PC-3 (cell line): ENCODE data around the gene CPT2. TPM values are rescaled to one million over a fixed set of nuclear protein-coding genes. Genes with fewer than 3 reads are reported as not detected.

Experiments used
- ATAC-seq: fragments of 200-7000 bp; cut with Tn5 transposase; 2 replicates; pipeline ENCODE4 v1.9.1; 2020; ENCODE audit warnings: mild to moderate bottlenecking, moderate library complexity
- BruUV-seq: library from RNA; stranded (reverse); fragments of 400-500 nt; replicated peaks from 2 replicates; lab custom pipeline; 2021; lab: Mats Ljungman, UMichigan
- CTCF ChIA-PET: fragments of 300-600 bp; sonication (Branson Sonifier 250); formaldehyde crosslinking; loops from one replicate; lab custom pipeline; 2022; ENCODE audit warnings: antibody characterized with exemption; lab: Charles Lee
- POLR2A ChIA-PET: fragments of 300-600 bp; sonication (Branson Sonifier 250); formaldehyde crosslinking; loops from one replicate; lab custom pipeline; 2022; ENCODE audit warnings: antibody characterized with exemption; ENCODE audit not compliant: unreplicated experiment; lab: Charles Lee
- DNase-seq: peaks from one replicate; pipeline ENCODE4 v3.0.0-alpha.2; 2015
- H2AFZ ChIP-seq: fragments of 300-600 bp; sonication (generic); 2 replicates; pipeline ENCODE4 v1.6.0; 2016; ENCODE audit warnings: antibody characterized with exemption, low read length
- H3F3A ChIP-seq: fragments of 300-600 bp; sonication (generic); one replicate; pipeline ENCODE4 v1.6.0; 2017; ENCODE audit warnings: antibody characterized with exemption, low read length, control low read depth, mild to moderate bottlenecking; ENCODE audit not compliant: unreplicated experiment
- H3K27ac ChIP-seq: fragments of 300-600 bp; sonication (generic); 2 replicates; pipeline ENCODE4 v1.5.1; 2016; ENCODE audit warnings: mild to moderate bottlenecking, low read length
- H3K27me3 ChIP-seq: fragments of 300-600 bp; sonication (generic); 2 replicates; pipeline ENCODE4 v1.6.1; 2016; ENCODE audit warnings: low read length, mixed read lengths
- H3K36me3 ChIP-seq: fragments of 300-600 bp; sonication (generic); 2 replicates; pipeline ENCODE4 v1.6.1; 2016; ENCODE audit warnings: low read depth, mixed run types, low read length, mixed read lengths
- H3K4me1 ChIP-seq: fragments of 300-600 bp; sonication (generic); 2 replicates; pipeline ENCODE4 v1.5.1; 2016; ENCODE audit warnings: low read length; ENCODE audit not compliant: insufficient read depth
- H3K4me2 ChIP-seq: fragments of 300-600 bp; sonication (generic); 2 replicates; pipeline ENCODE4 v1.6.0; 2016; ENCODE audit warnings: low read length
- H3K4me3 ChIP-seq: fragments of 300-600 bp; sonication (generic); 2 replicates; pipeline ENCODE4 v1.5.1; 2016; ENCODE audit warnings: mild to moderate bottlenecking, low read length, mixed read lengths
- H3K79me2 ChIP-seq: fragments of 300-600 bp; sonication (generic); 2 replicates; pipeline ENCODE4 v1.6.1; 2017; ENCODE audit warnings: low read length, mixed read lengths
- H3K9ac ChIP-seq: fragments of 300-600 bp; sonication (generic); 2 replicates; pipeline ENCODE4 v1.6.0; 2016; ENCODE audit warnings: mild to moderate bottlenecking, low read length
- H3K9me2 ChIP-seq: fragments of 300-600 bp; sonication (generic); replicated peaks from 2 replicates; pipeline ENCODE4 v1.6.1; 2016; ENCODE audit warnings: mixed run types, low read length, mixed read lengths
- H3K9me3 ChIP-seq: fragments of 300-600 bp; sonication (generic); 2 replicates; pipeline ENCODE4 v1.6.1; 2016; ENCODE audit warnings: low read length, mixed read lengths
- H4K20me1 ChIP-seq: fragments of 300-600 bp; sonication (generic); 2 replicates; pipeline ENCODE4 v1.6.1; 2016; ENCODE audit warnings: low read length, mixed read lengths
- CTCF ChIP-seq: fragments of 300-600 bp; sonication (generic); conservative IDR thresholded peaks from 2 replicates; pipeline ENCODE4 v1.5.1; 2017; ENCODE audit warnings: antibody characterized with exemption, low read depth, mild to moderate bottlenecking, low read length
- EZH2 ChIP-seq: fragments of 300-600 bp; sonication (generic); IDR thresholded peaks from one replicate; pipeline ENCODE4 v1.6.1; 2017; ENCODE audit warnings: antibody characterized with exemption, mild to moderate bottlenecking, low read length; ENCODE audit not compliant: unreplicated experiment
- EZH2phosphoT487 ChIP-seq: fragments of 300-600 bp; sonication (generic); IDR thresholded peaks from 2 replicates; pipeline ENCODE4 v1.6.1; 2018; ENCODE audit warnings: mild to moderate bottlenecking, antibody characterized with exemption, low read length, borderline replicate concordance
- intact Hi-C: fragments of 100-400 bp; cut with micrococcal nuclease; formaldehyde crosslinking; loops from 2 replicates; pipeline ENCODE4 v1.9.0; 2023
- total RNA-seq: library from RNA; depleted of rRNA; stranded (reverse); fragments of >200 nt; gene quantifications from 2 replicates; pipeline ENCODE4 v1.2.3, GENCODE V29; 2014

CPT2 gene
- total RNA-seq, 1 experiment from 2014 or later, result 27.1 TPM

GRCh38 chr1:53197291-53198200, 922 bp downstream of the CPT2 start:
- CTCF ChIA-PET, result no interaction called here
- peak overlapping the region; percentile 94 for H2AFZ ChIP-seq
- no peaks in the 10 kb centered on the region for H3K27me3 ChIP-seq
- H3K36me3 ChIP-seq, result no peaks in the 10 kb centered on the region
- intact Hi-C loops, result no loop called here
- no peaks in the 10 kb centered on the region for H3K9me2 ChIP-seq
- ATAC-seq (peak; percentile 10; the same call in 1 of the 2 replicates), DNase-seq (no peak)
- H3K9me3 ChIP-seq, result no peaks in the 10 kb centered on the region
- H3K4me3 ChIP-seq, result peak overlapping the region; percentile 91
- no peaks in the 10 kb centered on the region for H4K20me1 ChIP-seq
- H3K79me2 ChIP-seq, result peaks cover 16% of the 10 kb centered on the region
- H3K9ac ChIP-seq, result peak overlapping the region; percentile 96
- no peaks in the 10 kb centered on the region for H3F3A ChIP-seq
- peak overlapping the region; percentile 96 for H3K4me2 ChIP-seq
- peaks cover 23% of the 10 kb centered on the region for H3K4me1 ChIP-seq
- POLR2A ChIA-PET, result no interaction called here
- peak overlapping the region; percentile 55 for H3K27ac ChIP-seq
- TF ChIP-seq EZH2phosphoT487 (no peak), CTCF (no peak), EZH2 (no peak)
- TSS peak; percentile 42 for BruUV-seq

GRCh38 chr1:53198241-53198651, 1.6 kb downstream of the CPT2 start:
- no peak overlapping the region for H3K9ac ChIP-seq
- no peak for ATAC-seq
- no peaks in the 10 kb centered on the region for H3K27me3 ChIP-seq
- peak overlapping the region; percentile 91 for H3K4me3 ChIP-seq
- H3K9me3 ChIP-seq, result no peaks in the 10 kb centered on the region
- H3K79me2 ChIP-seq, result peaks cover 16% of the 10 kb centered on the region
- no TSS peak for BruUV-seq
- H3K4me2 ChIP-seq, result peak overlapping the region; percentile 96
- H3K4me1 ChIP-seq, result peaks cover 23% of the 10 kb centered on the region
- TF ChIP-seq CTCF (no peak), EZH2phosphoT487 (no peak), EZH2 (no peak)
- POLR2A ChIA-PET, result no interaction called here
- DNase-seq, result no peak
- intact Hi-C loops, result no loop called here
- CTCF ChIA-PET, result interaction anchor here (0.6 kb wide), 1 partner anchor 356 kb away, joined by 3 read pairs; no protein-coding TSS in a partner anchor
- H3K36me3 ChIP-seq, result peaks cover 2% of the 10 kb centered on the region; the same call in 1 of the 2 replicates
- H3F3A ChIP-seq, result no peaks in the 10 kb centered on the region
- no peaks in the 10 kb centered on the region for H3K9me2 ChIP-seq
- H2AFZ ChIP-seq, result no peak overlapping the region
- no peaks in the 10 kb centered on the region for H4K20me1 ChIP-seq
- H3K27ac ChIP-seq, result no peak overlapping the region

- no peak for ATAC-seq
- no peak overlapping the region for H3K4me2 ChIP-seq
- no peak overlapping the region for H3K9ac ChIP-seq
Measured at GRCh38 chr1:53203466-53203865, 6.8 kb downstream of the CPT2 start.

More at GRCh38 chr1:53203466-53203865, 6.8 kb downstream of the CPT2 start:
- H2AFZ ChIP-seq, result no peak overlapping the region
- no peaks in the 10 kb centered on the region for H3K79me2 ChIP-seq
- BruUV-seq, result no TSS peak
- no peaks in the 10 kb centered on the region for H4K20me1 ChIP-seq
- no peaks in the 10 kb centered on the region for H3F3A ChIP-seq
- peaks cover 42% of the 10 kb centered on the region for H3K36me3 ChIP-seq
- no peaks in the 10 kb centered on the region for H3K9me2 ChIP-seq
- no peak overlapping the region for H3K27ac ChIP-seq
- DNase-seq, result no peak
- POLR2A ChIA-PET, result no interaction called here
- no peaks in the 10 kb centered on the region for H3K27me3 ChIP-seq
- H3K4me1 ChIP-seq, result peaks cover 3% of the 10 kb centered on the region
- TF ChIP-seq EZH2phosphoT487 (no peak), EZH2 (no peak), CTCF (no peak)
- intact Hi-C loops, result no loop called here
- CTCF ChIA-PET, result no interaction called here
- H3K9me3 ChIP-seq, result no peaks in the 10 kb centered on the region
- no peak overlapping the region for H3K4me3 ChIP-seq
